Natural killer cell (primary cell): ENCODE data around the gene OSBPL10. TPM values are rescaled to one million over a fixed set of nuclear protein-coding genes. Genes with fewer than 3 reads are reported as not detected.

Experiments
- ATAC-seq, 3 donors: fragments of 150-1000 bp in 2 of 3; fragments of 200-7000 bp in 1 of 3; cut with Tn5 transposase; 1 replicate in 1 of 3; 2 replicates in 2 of 3; pipeline ENCODE4 v1.10.0; 2021; ENCODE audit warnings: mild to moderate bottlenecking in 2 of 3, moderate library complexity in 2 of 3
- DNase-seq, 2 donors: peaks; one replicate each; pipeline versions ENCODE4 v3.0.0 to v3.0.0-alpha.2; 2013 to 2021; ENCODE audit warnings: mixed read lengths in 1 of 2
- H3K27ac ChIP-seq: one replicate; pipeline ENCODE4 v1.5.1; 2013; ENCODE audit warnings: mild to moderate bottlenecking, low read length
- H3K27me3 ChIP-seq: one replicate; pipeline ENCODE4 v1.6.1; 2013; ENCODE audit warnings: low read length; ENCODE audit not compliant: control insufficient read depth, insufficient read depth
- H3K36me3 ChIP-seq: one replicate; pipeline ENCODE4 v1.6.1; 2013; ENCODE audit warnings: low read length; ENCODE audit not compliant: control insufficient read depth, insufficient read depth
- H3K4me1 ChIP-seq: one replicate; pipeline ENCODE4 v1.6.1; 2013; ENCODE audit warnings: low read length; ENCODE audit not compliant: control insufficient read depth, insufficient read depth
- H3K4me3 ChIP-seq: one replicate; pipeline ENCODE4 v1.5.1; 2013; ENCODE audit warnings: low read length
- H3K9me3 ChIP-seq: one replicate; pipeline ENCODE4 v1.6.1; 2013; ENCODE audit warnings: low read length; ENCODE audit not compliant: control insufficient read depth, insufficient read depth
- H3K27ac Mint-ChIP-seq, 2 donors: one replicate each; pipeline ENCODE4 v1.8.0; 2022; ENCODE audit warnings: mild to moderate bottlenecking in 2 of 2, mixed read lengths in 2 of 2, moderate library complexity in 1 of 2
- H3K27me3 Mint-ChIP-seq, 2 donors: one replicate each; pipeline ENCODE4 v1.8.0; 2022; ENCODE audit warnings: low read depth in 2 of 2, mixed read lengths in 2 of 2
- H3K36me3 Mint-ChIP-seq: one replicate; pipeline ENCODE4 v1.8.0; 2022; ENCODE audit warnings: mixed read lengths
- H3K4me1 Mint-ChIP-seq, 2 donors: one replicate each; pipeline ENCODE4 v1.8.0; 2022; ENCODE audit warnings: mixed read lengths in 2 of 2
- H3K4me3 Mint-ChIP-seq: one replicate; pipeline ENCODE4 v1.8.0; 2022; ENCODE audit warnings: mild to moderate bottlenecking, moderate library complexity, mixed read lengths
- H3K9me3 Mint-ChIP-seq, 2 donors: one replicate each; pipeline ENCODE4 v1.8.0; 2022; ENCODE audit warnings: mixed read lengths in 2 of 2
- CTCF ChIP-seq: fragments of 200-600 bp; IDR thresholded peaks from one replicate; pipeline ENCODE4 v1.8.0; 2022; ENCODE audit warnings: antibody characterized with exemption
- WGBS: methylation state at CpG from one replicate; pipeline ENCODE4 v1.1.7; 2013; ENCODE audit warnings: missing lambda C conversion rate; ENCODE audit not compliant: insufficient coverage; 5-methylcytosine and 5-hydroxymethylcytosine counted together
- intact Hi-C: fragments of 100-400 bp; cut with micrococcal nuclease; formaldehyde crosslinking; loops from one replicate; pipeline ENCODE4 v1.14.2; 2022
- total RNA-seq, 4 donors: library from RNA; stranded (reverse); fragments of 120-200 nt in 1 of 4; gene quantifications; one replicate each; pipeline versions ENCODE4 v1.2.3 to v1.2.4, GENCODE V29; 2013 to 2022

The OSBPL10 gene
- total RNA-seq, 3 donors from 2014 or later (not counting 1 experiment from before 2014, with no cell fraction given), result 1.00 to 3.6 (median 1.6) TPM

GRCh38 chr3:31959951-31960792, 20.9 kb downstream of the OSBPL10 start:
- no peak overlapping the region for H3K27ac Mint-ChIP-seq
- H3K9me3 Mint-ChIP-seq, result peaks cover 2% of the 10 kb centered on the region in 2 donors
- ATAC-seq, result no peak
- H3K9me3 ChIP-seq, result peaks cover 5% of the 10 kb centered on the region
- peaks cover 9 to 19% of the 10 kb centered on the region in 2 donors for H3K27me3 Mint-ChIP-seq
- H3K36me3 ChIP-seq, result no peaks in the 10 kb centered on the region
- H3K4me1 ChIP-seq, result no peaks in the 10 kb centered on the region
- peaks cover 0 to 4% of the 10 kb centered on the region in 2 donors for H3K4me1 Mint-ChIP-seq
- intact Hi-C loops, result no loop called here
- H3K4me3 Mint-ChIP-seq, result no peak overlapping the region
- no peak overlapping the region for H3K4me3 ChIP-seq
- DNase-seq, result no peak
- H3K27me3 ChIP-seq, result no peaks in the 10 kb centered on the region
- TF ChIP-seq CTCF, result no peak
- peak overlapping the region; percentile 1 for H3K27ac ChIP-seq
- WGBS, result 77% methylated on average over 7 of the region's 7 CpGs
- no peaks in the 10 kb centered on the region for H3K36me3 Mint-ChIP-seq

- Histone ChIP-seq H3K4me3 (no peak overlapping the region), H3K27me3 (no peaks in the 10 kb centered on the region), H3K27ac (no peak overlapping the region), H3K4me1 (no peaks in the 10 kb centered on the region), H3K36me3 (no peaks in the 10 kb centered on the region), H3K9me3 (peaks cover 5% of the 10 kb centered on the region)
- H3K27me3 Mint-ChIP-seq, result peaks cover 12 to 24% of the 10 kb centered on the region in 2 donors
- peaks cover 0 to 4% of the 10 kb centered on the region in 2 donors for H3K4me1 Mint-ChIP-seq
- no peak for TF ChIP-seq CTCF
- no peak overlapping the region for H3K27ac Mint-ChIP-seq
- no peak for ATAC-seq
- intact Hi-C loops, result no loop called here
- H3K4me3 Mint-ChIP-seq, result no peak overlapping the region
- no peak for DNase-seq
- no peaks in the 10 kb centered on the region for H3K36me3 Mint-ChIP-seq
- peaks cover 2% of the 10 kb centered on the region in 2 donors for H3K9me3 Mint-ChIP-seq
- WGBS, result 88% methylated on average over 2 of the region's 2 CpGs
These were observed 21.8 kb downstream of the OSBPL10 start for GRCh38 chr3:31959251-31959650.

GRCh38 chr3:31958701-31959152, 22.3 kb downstream of the OSBPL10 start:
- no peak for TF ChIP-seq CTCF
- peaks cover 2% of the 10 kb centered on the region in 2 donors for H3K9me3 Mint-ChIP-seq
- no peak overlapping the region for H3K4me3 ChIP-seq
- DNase-seq (no peak), ATAC-seq (no peak)
- peaks cover 12 to 21% of the 10 kb centered on the region in 2 donors for H3K27me3 Mint-ChIP-seq
- H3K36me3 ChIP-seq, result no peaks in the 10 kb centered on the region
- peaks cover 5% of the 10 kb centered on the region for H3K9me3 ChIP-seq
- H3K4me3 Mint-ChIP-seq, result no peak overlapping the region
- WGBS, result 99% methylated on average over 3 of the region's 3 CpGs
- intact Hi-C loops, result no loop called here
- H3K36me3 Mint-ChIP-seq, result no peaks in the 10 kb centered on the region
- no peak overlapping the region for H3K27ac Mint-ChIP-seq
- no peaks in the 10 kb centered on the region for H3K4me1 ChIP-seq
- H3K27me3 ChIP-seq, result no peaks in the 10 kb centered on the region
- H3K4me1 Mint-ChIP-seq, result peaks cover 0 to 4% of the 10 kb centered on the region in 2 donors
- no peak overlapping the region for H3K27ac ChIP-seq
